ENCODE data around the gene RGS7.

DNA sequence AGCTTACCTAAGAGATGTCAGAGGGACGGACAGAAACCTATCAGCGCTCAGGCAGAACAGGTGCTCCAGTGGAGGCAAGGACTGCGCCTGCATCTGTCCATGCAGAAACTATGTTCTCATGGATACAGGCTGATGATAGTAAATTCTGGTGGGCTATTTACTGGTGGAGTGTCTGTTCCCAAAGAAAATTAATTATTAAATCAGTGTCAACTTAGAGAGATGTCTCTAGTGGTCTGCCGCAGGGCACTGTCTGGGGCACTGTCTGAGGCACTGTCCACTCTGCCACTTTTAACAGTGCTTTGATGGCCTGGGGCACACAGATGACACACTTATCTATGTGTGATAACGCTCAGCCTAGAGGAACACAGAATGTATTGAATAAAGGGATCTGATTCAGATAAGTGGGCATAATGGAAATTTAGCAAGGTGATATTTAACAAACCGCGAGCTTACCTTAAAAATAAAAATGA, 148.1 kb downstream of the RGS7 start:
- TF ChIP-seq, protein P1, sequence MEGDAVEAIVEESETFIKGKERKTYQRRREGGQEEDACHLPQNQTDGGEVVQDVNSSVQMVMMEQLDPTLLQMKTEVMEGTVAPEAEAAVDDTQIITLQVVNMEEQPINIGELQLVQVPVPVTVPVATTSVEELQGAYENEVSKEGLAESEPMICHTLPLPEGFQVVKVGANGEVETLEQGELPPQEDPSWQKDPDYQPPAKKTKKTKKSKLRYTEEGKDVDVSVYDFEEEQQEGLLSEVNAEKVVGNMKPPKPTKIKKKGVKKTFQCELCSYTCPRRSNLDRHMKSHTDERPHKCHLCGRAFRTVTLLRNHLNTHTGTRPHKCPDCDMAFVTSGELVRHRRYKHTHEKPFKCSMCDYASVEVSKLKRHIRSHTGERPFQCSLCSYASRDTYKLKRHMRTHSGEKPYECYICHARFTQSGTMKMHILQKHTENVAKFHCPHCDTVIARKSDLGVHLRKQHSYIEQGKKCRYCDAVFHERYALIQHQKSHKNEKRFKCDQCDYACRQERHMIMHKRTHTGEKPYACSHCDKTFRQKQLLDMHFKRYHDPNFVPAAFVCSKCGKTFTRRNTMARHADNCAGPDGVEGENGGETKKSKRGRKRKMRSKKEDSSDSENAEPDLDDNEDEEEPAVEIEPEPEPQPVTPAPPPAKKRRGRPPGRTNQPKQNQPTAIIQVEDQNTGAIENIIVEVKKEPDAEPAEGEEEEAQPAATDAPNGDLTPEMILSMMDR (IDR thresholded peaks at IDR 0.05), result no peak
- TF ChIP-seq POLR2A (IDR thresholded peaks at IDR 0.05) (no peak), POLR2AphosphoS5 (IDR thresholded peaks at IDR 0.05; ENCODE audit: insufficient read depth in 1 of 2, low read depth in 1 of 2) (no peak)

Measured in vagina (tissue), 2 donors.